ENCODE data around the gene CCL7.

- TF ChIP-seq MAZ (IDR thresholded peaks at IDR 0.05; ENCODE audit: borderline replicate concordance, low read depth, low read length) = no peak
- no peak for TF ChIP-seq POLR2A (IDR thresholded peaks at IDR 0.05; ENCODE audit: low read depth, low read length)
- TF ChIP-seq, protein P1, sequence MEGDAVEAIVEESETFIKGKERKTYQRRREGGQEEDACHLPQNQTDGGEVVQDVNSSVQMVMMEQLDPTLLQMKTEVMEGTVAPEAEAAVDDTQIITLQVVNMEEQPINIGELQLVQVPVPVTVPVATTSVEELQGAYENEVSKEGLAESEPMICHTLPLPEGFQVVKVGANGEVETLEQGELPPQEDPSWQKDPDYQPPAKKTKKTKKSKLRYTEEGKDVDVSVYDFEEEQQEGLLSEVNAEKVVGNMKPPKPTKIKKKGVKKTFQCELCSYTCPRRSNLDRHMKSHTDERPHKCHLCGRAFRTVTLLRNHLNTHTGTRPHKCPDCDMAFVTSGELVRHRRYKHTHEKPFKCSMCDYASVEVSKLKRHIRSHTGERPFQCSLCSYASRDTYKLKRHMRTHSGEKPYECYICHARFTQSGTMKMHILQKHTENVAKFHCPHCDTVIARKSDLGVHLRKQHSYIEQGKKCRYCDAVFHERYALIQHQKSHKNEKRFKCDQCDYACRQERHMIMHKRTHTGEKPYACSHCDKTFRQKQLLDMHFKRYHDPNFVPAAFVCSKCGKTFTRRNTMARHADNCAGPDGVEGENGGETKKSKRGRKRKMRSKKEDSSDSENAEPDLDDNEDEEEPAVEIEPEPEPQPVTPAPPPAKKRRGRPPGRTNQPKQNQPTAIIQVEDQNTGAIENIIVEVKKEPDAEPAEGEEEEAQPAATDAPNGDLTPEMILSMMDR (conservative IDR thresholded peaks at IDR 0.05; ENCODE audit: low read depth, low read length) = no peak
- TF ChIP-seq SMC3 (IDR thresholded peaks at IDR 0.05; ENCODE audit: low read depth, low read length) = no peak
- no peak for TF ChIP-seq MAFK (IDR thresholded peaks at IDR 0.05; ENCODE audit: low read depth, low read length)
- no peak for TF ChIP-seq RFX5 (IDR thresholded peaks at IDR 0.05; ENCODE audit: low read depth, low read length)
- TF ChIP-seq RAD21 (IDR thresholded peaks at IDR 0.05; ENCODE audit: low read length) = no peak
- TF ChIP-seq CEBPB (IDR thresholded peaks at IDR 0.05; ENCODE audit: low read depth, low read length) = peak; percentile 81
- TF ChIP-seq FOS (IDR thresholded peaks at IDR 0.05; ENCODE audit: low read depth, low read length) = no peak
- TF ChIP-seq MXI1 (IDR thresholded peaks at IDR 0.05; ENCODE audit: borderline replicate concordance, low read depth, low read length) = no peak
- TF ChIP-seq, protein P2, sequence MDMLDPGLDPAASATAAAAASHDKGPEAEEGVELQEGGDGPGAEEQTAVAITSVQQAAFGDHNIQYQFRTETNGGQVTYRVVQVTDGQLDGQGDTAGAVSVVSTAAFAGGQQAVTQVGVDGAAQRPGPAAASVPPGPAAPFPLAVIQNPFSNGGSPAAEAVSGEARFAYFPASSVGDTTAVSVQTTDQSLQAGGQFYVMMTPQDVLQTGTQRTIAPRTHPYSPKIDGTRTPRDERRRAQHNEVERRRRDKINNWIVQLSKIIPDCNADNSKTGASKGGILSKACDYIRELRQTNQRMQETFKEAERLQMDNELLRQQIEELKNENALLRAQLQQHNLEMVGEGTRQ (IDR thresholded peaks at IDR 0.05; ENCODE audit: low read depth, low read length) = no peak
- TF ChIP-seq BHLHE40 (IDR thresholded peaks at IDR 0.05; ENCODE audit: low read depth, low read length) = no peak
These were observed 44.3 kb downstream of the CCL7 start for GRCh38 chr17:34314279-34314678.
